ENCODE results near the gene NT5C3B.
A peak's percentile ranks its signal among the peaks of the same experiment; 100 is the strongest.

NT5C3B gene

DNA sequence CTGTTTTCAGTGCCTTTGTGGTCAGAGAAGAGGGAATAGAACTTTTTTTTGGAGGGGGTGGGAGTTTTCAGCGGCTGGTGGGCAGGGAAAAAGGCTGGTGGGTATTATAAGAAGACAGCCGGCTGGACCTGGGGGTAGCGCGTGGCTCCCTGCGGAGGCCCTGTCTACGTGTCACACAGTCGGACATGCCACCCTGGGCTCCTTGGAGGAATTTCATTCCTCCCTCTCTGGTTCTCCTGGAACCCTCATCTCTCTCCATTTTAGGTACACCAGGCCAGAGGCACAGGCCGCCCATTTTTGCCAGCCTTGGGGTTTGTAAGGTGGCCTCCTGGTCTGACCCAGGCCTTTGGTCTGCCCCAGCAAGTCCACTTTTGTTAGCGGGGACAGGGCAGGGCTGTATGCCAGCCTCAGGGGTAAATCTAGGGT, 22.3 kb downstream of the NT5C3B start:
- H3K4me1 Mint-ChIP-seq = peaks cover 29% of the 10 kb centered on the region
- DNase-seq (ENCODE audit: low spot score in 2 of 2) = no peak
- H3K9me3 Mint-ChIP-seq = no peaks in the 10 kb centered on the region
- H3K36me3 Mint-ChIP-seq (ENCODE audit: insufficient read depth) = peaks cover 8% of the 10 kb centered on the region
- H3K4me3 Mint-ChIP-seq = peak overlapping the region; percentile 98
- H3K27me3 Mint-ChIP-seq = peaks cover 9% of the 10 kb centered on the region
- no peak for ATAC-seq (replicated peaks; ENCODE audit: extremely low read depth, poor library complexity, severe bottlenecking)
- peak overlapping the region; percentile 36 for H3K27ac Mint-ChIP-seq (ENCODE audit: low read depth)

DNA sequence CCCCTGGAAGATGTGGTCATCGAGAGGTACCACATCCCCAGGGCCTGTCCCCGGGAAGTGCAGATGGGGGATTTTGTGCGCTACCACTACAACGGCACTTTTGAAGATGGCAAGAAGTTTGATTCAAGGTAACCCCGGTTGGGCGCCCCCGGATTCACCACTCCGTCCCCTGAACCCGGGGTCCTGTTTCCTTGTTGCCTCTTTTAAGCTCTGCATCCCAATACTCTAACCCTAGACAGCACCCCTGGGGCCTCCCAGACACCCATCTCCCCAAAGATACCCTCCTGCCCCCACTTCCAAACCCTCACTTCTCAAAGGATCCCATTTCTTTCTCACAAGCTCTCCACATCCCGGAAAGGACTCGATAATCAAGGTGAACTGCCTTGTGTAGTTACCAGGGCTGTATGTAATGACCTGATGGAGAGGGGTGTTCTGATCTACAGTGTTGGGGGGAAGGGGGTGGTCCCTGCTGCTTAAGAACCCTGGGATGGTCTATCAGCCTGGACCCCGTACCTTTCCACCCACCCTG, 22.8 kb downstream of the NT5C3B start:
- H3K27ac Mint-ChIP-seq (ENCODE audit: low read depth) = peak overlapping the region; percentile 36

DNA sequence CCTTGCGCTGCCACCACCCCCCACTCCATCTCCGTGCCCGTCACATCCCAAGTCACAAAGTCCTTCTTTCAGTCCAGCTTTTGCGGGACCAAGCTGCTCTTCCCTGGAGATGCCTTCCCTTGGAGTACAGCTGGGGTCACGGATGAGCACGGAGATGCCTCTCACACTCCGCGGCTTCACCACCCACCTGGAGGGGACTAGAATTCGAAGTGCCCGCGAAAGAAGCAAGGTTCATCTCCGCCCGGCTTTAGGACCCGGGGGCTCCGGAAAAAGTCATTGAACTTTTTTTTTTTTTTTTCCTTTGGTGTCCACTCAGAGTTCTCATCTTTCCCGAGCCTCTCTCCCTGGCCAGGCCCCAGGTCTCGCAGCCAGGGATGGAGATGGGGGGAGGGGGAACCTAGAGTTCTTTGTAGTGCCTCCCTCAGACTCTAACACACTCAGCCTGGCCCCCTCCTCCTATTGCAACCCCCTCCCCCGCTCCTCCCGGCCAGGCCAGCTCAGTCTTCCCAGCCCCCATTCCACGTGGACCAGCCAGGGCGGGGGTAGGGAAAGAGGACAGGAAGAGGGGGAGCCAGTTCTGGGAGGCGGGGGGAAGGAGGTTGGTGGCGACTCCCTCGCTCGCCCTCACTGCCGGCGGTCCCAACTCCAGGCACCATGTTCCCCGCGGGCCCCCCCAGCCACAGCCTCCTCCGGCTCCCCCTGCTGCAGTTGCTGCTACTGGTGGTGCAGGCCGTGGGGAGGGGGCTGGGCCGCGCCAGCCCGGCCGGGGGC, 23.5 kb downstream of the NT5C3B start, which contains the start of gene FKBP10:
Gene FKBP10 (plus strand): TSS at position 624 of the 771 bp plus-strand sequence. CDS start 31 bp downstream, at position 655.
- peaks cover 8% of the 10 kb centered on the region for H3K36me3 Mint-ChIP-seq (ENCODE audit: insufficient read depth)
- peak within 1 kb of the TSS; percentile 36 for H3K27ac Mint-ChIP-seq (ENCODE audit: low read depth)
- H3K27me3 Mint-ChIP-seq = no peaks in the 10 kb centered on the region
- ATAC-seq (replicated peaks; ENCODE audit: extremely low read depth, poor library complexity, severe bottlenecking) = peak; percentile 22
- no peaks in the 10 kb centered on the region for H3K9me3 Mint-ChIP-seq
- H3K4me1 Mint-ChIP-seq = peaks cover 29% of the 10 kb centered on the region
- DNase-seq (ENCODE audit: low spot score in 2 of 2) = peak; percentile 23 to 26
- peak within 1 kb of the TSS; percentile 98 for H3K4me3 Mint-ChIP-seq

More for the DNA sequence above, 22.8 kb downstream of the NT5C3B start:
- Mint-ChIP-seq H3K36me3 (ENCODE audit: insufficient read depth) (peaks cover 8% of the 10 kb centered on the region), H3K4me1 (peaks cover 29% of the 10 kb centered on the region), H3K27me3 (peaks cover 4% of the 10 kb centered on the region), H3K9me3 (no peaks in the 10 kb centered on the region), H3K4me3 (peak overlapping the region; percentile 98)
- ATAC-seq (replicated peaks; ENCODE audit: extremely low read depth, poor library complexity, severe bottlenecking) = no peak
- no peak for DNase-seq (ENCODE audit: low spot score in 2 of 2)

DNA sequence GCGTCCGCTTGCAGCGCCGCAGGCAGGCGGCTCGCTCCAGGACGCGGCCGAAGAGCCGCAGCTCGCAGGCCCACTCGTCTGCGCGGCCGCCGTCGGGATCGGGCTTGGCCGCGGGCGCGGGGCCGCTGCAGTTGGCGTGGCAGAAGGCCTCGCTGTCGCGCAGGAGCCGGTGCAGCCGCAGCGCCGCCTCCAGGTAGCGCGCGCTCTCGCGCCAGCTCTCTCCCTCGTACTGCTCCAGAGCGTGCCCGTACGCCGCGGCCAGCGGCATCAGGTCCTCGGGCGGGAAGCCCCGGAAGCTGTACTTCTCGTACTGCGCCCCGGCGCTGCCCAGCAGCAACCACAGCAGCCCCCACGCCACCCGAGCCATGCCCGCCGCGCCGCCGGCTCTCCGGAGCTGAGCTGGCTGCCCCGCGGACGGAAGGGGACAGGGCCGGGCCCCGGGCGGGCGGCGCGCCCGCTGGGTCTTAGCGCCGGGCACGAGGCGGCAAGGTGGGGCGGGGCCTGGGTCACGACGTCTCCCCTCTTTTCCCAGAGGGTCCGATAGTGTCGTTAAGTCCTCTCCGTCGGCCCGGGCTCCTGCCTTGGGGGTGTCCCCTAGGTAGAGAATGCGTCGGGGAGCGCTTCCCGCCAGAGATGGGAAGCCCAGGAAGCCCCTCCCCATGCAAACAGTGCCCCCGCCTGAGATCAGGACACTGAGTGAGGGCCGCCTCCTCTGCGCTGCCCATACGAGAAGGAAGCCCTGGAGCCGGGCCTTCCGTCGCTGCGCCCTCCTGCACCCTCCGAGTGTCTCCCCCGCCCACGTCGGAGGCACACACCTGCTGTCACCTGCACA, 24.3 kb downstream of the NT5C3B start, which contains the start of gene P3H4:
Gene P3H4 (minus strand): TSS at position 401 of the 832 bp plus-strand sequence. CDS start 34 bp downstream, at position 367.
- DNase-seq (ENCODE audit: low spot score in 2 of 2) (peak; percentile 63 to 64), ATAC-seq (replicated peaks; ENCODE audit: extremely low read depth, poor library complexity, severe bottlenecking) (peak; percentile 91)
- Mint-ChIP-seq H3K9me3 (no peaks in the 10 kb centered on the region), H3K27ac (ENCODE audit: low read depth) (no peak within 1 kb of the TSS), H3K27me3 (no peaks in the 10 kb centered on the region), H3K4me3 (peak within 1 kb of the TSS; percentile 98), H3K4me1 (peaks cover 29% of the 10 kb centered on the region), H3K36me3 (ENCODE audit: insufficient read depth) (peaks cover 8% of the 10 kb centered on the region)

DNA sequence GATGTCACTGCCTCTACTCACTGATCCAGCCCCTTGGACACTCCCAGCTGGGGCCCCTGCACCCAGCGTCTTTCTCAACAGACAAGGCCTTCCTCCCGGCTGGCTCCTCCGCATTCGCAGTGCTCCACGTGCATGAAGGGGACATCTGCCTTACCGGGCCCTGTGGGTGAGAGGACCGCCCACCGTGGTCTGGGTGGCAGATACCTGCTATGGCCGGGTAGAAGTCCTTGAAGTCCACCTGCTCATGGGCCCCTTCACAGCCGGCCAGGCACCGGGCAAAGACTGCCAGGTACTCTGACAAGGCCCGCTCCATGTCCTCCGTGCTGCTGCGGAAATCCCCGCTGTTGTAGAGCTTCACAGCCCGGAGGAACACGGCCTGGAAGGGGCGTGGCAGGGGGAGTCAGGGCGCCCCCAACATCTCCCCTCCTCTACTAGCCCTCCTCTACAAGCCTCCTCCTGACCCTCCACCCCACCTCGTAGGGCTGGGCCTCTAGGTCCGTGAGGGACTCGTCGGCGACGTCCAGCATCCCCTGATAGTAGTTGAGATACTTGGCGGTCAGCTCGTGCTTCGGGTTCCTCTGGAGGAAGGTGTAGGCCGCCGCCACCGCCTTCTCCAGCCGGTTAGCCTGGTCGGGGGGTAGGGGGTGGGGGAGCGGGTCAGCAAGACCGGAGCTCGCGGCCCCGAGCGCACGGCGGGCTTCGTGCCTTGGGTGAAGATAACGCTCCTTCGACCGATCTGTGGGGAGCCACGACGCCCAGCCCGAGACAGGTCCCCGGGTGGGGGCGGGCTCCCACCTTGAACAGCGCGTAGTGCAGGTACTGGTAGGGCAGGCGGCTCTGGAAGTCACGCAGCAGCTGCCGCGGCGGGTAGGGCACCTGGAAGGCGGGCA, 25.1 kb downstream of the NT5C3B start:
- DNase-seq (ENCODE audit: low spot score in 2 of 2) = no peak
- ATAC-seq (replicated peaks; ENCODE audit: extremely low read depth, poor library complexity, severe bottlenecking) = peak; percentile 34
- H3K9me3 Mint-ChIP-seq = no peaks in the 10 kb centered on the region
- H3K4me3 Mint-ChIP-seq = peak overlapping the region; percentile 98
- no peak overlapping the region for H3K27ac Mint-ChIP-seq (ENCODE audit: low read depth)
- H3K36me3 Mint-ChIP-seq (ENCODE audit: insufficient read depth) = peaks cover 8% of the 10 kb centered on the region
- peaks cover 29% of the 10 kb centered on the region for H3K4me1 Mint-ChIP-seq
- H3K27me3 Mint-ChIP-seq = no peaks in the 10 kb centered on the region

DNA sequence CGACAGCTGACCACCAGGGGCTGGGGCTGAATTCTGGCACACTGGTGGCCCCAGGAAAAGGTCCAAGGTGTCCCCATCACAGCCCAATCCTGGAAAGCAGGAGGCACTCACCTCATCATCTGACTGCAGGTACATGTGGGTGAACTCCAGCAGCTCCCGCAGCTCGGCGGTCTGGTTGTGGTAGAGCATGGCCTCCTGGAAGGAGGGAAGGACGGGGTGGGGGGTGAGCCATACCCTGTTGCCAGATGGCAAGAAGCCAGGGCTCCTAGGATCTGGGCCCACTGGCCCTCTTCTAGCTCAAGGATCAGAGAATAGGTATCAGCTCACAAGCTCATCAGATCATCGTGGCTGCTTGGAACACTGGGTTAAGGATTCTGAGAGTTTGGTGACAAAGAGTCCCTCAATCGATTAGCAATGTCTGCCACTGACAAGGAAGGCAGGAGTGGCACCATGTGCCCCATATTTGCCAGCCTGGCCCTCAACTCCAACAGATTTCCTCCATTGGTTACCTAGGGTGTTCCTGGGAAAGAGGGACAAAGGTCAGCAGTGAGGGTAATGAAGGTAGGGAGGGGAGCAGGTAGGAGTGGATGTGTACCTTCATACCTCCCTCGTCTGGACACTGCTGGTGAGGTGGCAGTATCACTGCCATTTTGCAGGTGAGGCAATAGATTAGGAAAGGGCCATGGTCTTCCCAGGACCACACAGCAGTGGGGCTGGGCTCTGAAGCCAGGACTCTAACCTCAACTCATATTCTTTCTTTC, 29.2 kb downstream of the NT5C3B start:
- peaks cover 5% of the 10 kb centered on the region for H3K36me3 Mint-ChIP-seq (ENCODE audit: insufficient read depth)
- no peak for ATAC-seq (replicated peaks; ENCODE audit: extremely low read depth, poor library complexity, severe bottlenecking)
- H3K9me3 Mint-ChIP-seq = no peaks in the 10 kb centered on the region
- no peak overlapping the region for H3K4me3 Mint-ChIP-seq
- no peak for DNase-seq (ENCODE audit: low spot score in 2 of 2)
- no peaks in the 10 kb centered on the region for H3K27me3 Mint-ChIP-seq
- peak overlapping the region; percentile 49 for H3K27ac Mint-ChIP-seq (ENCODE audit: low read depth)
- H3K4me1 Mint-ChIP-seq = peaks cover 17% of the 10 kb centered on the region

DNA sequence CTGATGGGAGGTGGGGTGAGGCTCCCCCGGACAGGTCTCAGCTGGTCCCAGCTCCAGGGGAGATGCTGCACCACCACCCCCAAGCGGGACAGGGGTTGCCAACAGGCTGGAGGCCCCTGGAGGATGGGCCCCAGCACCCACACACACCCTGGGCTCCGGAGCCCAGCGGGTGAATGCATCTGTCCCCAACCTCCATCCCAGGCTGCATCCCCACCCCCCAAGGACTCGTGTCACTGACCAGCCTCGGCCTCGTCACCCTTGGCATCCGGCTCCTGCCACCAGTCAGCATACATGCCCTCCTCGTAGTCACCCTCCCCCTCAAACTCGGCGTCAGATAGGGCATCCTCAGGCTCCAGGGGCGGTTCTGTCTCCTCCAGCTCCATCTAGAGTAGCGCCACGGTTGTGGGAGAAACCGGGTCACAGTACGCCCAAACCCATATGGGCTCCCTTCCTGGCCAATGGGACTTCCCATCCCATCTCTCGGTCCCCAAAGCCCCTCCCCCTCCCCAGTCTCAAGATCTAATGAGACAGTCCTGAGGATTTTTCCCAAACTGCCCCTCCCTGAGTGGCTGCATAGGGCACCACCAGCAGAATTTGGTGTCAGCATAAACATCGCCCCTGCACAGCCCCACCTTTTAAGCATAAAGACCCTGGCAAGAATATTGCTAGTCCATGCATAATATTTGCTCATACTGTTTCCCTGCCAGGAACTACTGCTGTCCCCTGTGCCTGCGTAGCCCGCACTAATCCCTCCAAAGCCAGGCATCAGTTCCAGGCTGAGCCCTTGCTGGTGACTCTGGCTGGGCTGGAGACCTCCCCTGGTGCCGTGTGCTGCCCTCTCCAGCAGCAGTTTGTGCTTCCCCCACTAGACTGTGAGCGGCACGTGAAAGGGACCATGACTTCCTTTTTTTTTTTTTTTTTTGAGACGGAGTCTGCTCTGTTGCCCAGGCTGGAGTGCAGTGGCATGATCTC, 32.7 kb downstream of the NT5C3B start:
- H3K27me3 Mint-ChIP-seq = no peaks in the 10 kb centered on the region
- DNase-seq (ENCODE audit: low spot score in 2 of 2) (no peak), ATAC-seq (replicated peaks; ENCODE audit: extremely low read depth, poor library complexity, severe bottlenecking) (no peak)
- H3K27ac Mint-ChIP-seq (ENCODE audit: low read depth) = no peak overlapping the region
- peaks cover 6% of the 10 kb centered on the region for H3K4me1 Mint-ChIP-seq
- H3K9me3 Mint-ChIP-seq = no peaks in the 10 kb centered on the region
- H3K36me3 Mint-ChIP-seq (ENCODE audit: insufficient read depth) = peaks cover 1% of the 10 kb centered on the region
- H3K4me3 Mint-ChIP-seq = no peak overlapping the region

DNA sequence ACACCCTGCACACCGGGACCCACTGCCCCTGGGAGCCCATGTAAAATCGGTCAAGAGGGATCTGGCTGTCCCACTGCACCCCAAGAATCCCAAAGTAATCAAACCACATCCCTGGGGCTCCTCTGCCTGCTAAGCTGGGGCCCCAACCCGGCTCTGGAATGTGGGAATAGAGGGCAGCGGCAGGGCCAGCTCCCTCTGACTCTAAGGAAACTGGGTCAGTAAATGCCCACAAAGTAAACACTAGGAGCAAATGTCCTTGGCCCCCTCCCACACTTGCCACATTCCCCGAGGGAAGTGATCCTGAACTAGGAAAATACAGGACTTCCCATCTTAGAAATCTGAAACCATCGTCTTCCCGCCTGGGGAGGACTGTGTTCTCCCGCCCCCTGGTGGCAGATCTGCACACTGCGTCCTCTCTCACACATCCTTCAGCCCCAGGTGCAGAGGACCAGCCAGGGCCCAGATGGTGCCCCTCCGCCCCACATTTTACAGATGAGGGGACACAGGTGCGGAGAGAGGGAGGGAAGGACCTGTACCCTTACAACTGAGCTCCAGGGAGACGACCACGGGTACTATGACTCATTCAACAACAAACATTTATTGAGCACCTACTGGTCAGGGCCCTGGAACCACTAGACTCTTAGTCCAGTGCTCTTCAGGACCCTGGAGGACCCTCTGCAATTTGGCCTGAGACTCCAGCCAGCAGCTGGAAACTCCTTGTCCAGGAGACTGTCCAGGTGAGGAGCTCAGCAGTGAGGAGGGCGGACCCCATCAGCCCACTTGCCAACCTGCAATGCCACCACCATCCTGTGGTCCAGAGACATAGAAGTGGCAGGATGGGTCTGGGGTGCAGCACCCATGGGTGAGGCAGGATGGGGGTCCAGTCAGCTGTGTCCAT, 34.4 kb downstream of the NT5C3B start:
- peaks cover 6% of the 10 kb centered on the region for H3K4me1 Mint-ChIP-seq
- H3K27me3 Mint-ChIP-seq = no peaks in the 10 kb centered on the region
- ATAC-seq (replicated peaks; ENCODE audit: extremely low read depth, poor library complexity, severe bottlenecking) = peak; percentile 49
- peak; percentile 52 to 67 for DNase-seq (ENCODE audit: low spot score in 2 of 2)
- H3K27ac Mint-ChIP-seq (ENCODE audit: low read depth) = no peak overlapping the region
- no peaks in the 10 kb centered on the region for H3K9me3 Mint-ChIP-seq
- peaks cover 1% of the 10 kb centered on the region for H3K36me3 Mint-ChIP-seq (ENCODE audit: insufficient read depth)
- no peak overlapping the region for H3K4me3 Mint-ChIP-seq

DNA sequence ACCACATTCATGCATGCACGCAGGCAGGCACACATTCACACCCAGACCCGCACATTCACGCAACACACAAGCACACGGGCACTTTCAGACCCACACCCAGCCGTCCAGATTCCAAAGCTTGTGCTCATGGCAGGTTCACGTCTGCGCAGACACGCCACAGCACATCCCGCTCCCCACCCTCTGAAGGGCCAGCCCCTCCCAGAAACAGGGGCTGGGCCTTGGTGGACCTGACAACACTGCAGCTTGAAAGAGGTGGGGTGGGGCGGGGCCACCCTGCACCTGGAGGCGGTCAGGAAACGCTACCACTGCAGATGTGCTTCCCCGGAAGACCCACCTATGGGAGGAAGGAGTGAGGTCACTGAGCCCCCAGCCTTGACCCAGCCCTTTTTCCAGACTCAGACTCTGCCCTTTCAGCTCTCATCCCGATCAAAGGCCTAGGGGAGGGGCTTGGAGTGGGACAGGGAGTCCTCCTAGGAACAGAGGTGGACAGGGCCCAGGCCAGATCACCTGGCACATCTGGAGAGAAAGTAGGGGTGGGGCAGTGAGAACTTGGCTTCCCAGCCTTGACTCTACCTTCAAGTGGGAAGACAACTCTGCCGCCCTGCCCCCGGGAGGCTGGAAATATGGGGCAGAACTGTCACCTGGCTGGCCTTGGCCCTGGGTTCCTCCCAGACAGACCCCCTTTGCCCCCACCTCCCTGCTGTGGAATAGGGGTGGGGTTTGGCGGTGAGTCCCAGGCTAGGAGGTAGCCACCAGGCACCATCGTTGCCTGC, 35.2 kb downstream of the NT5C3B start:
- no peak overlapping the region for H3K4me3 Mint-ChIP-seq
- H3K27me3 Mint-ChIP-seq = no peaks in the 10 kb centered on the region

More for the DNA sequence above, 35.2 kb downstream of the NT5C3B start:
- DNase-seq (ENCODE audit: low spot score in 2 of 2) (no peak), ATAC-seq (replicated peaks; ENCODE audit: extremely low read depth, poor library complexity, severe bottlenecking) (no peak)
- no peaks in the 10 kb centered on the region for H3K9me3 Mint-ChIP-seq
- H3K36me3 Mint-ChIP-seq (ENCODE audit: insufficient read depth) = peaks cover 1% of the 10 kb centered on the region
- no peak overlapping the region for H3K27ac Mint-ChIP-seq (ENCODE audit: low read depth)
- H3K4me1 Mint-ChIP-seq = peaks cover 6% of the 10 kb centered on the region

Measured in central memory CD8-positive, alpha-beta T cell (primary cell).